Gastroesophageal sphincter (tissue), 3 donors: ENCODE data around the gene CHRNA4.

Experiments
- CTCF ChIP-seq, 4 experiments: fragments of 200-600 bp in 2 of 4; fragments of 450-650 bp in 2 of 4; sonication (generic) in 1 of 4; IDR thresholded peaks; one replicate each; pipeline ENCODE4 v1.5.1; 2017 to 2019; ENCODE audit warnings: antibody characterized with exemption in 4 of 4, mild to moderate bottlenecking in 2 of 4, moderate library complexity in 2 of 4
- EP300 ChIP-seq: sonication (generic); formaldehyde crosslinking; IDR thresholded peaks from one replicate; pipeline ENCODE4 v1.6.1; 2017; ENCODE audit warnings: antibody characterized with exemption, mild to moderate bottlenecking
- POLR2A ChIP-seq, 2 donors: fragments of 450-650 bp; IDR thresholded peaks; one replicate each; pipeline ENCODE4 v1.6.1; 2017; ENCODE audit warnings: antibody characterized with exemption in 2 of 2, mild to moderate bottlenecking in 2 of 2, moderate library complexity in 1 of 2

GRCh38 chr20:63351811-63352591, 9.1 kb downstream of the CHRNA4 start:
- TF ChIP-seq POLR2A (IDR thresholded peaks at IDR 0.05) (no peak), CTCF (IDR thresholded peaks at IDR 0.05) (no peak), EP300 (no peak)
